NCI-H2171 treated with DMSO at 0.1 percent for 48 hours (cell line): Measurements from ENCODE around the gene SMG1.
"Not testable (repeated sequence)": the region's sequence is repeated elsewhere in the genome, so short reads cannot be mapped to it uniquely, and the experiment has no call there.

Source experiments
- DNase-seq: peaks from one replicate; lab custom pipeline; 2025; lab: John Stamatoyannopoulos, UW

Gene SMG1

GRCh38 chr16:18925986-18926865 is at the start of gene SMG1:
Gene SMG1, minus strand, starts transcription at chr16:18926408. Its CDS starts 367 bp downstream, at chr16:18926041.
- peak; percentile 89 for DNase-seq

GRCh38 chr16:18975109-18975508 is 48.9 kb upstream of the SMG1 start:
- DNase-seq = no peak

GRCh38 chr16:18969855-18970240 is 43.6 kb upstream of the SMG1 start:
- peak; percentile 29 for DNase-seq

- DNase-seq = peak; percentile 84
Measured at GRCh38 chr16:18969050-18969854, 43.0 kb upstream of the SMG1 start.

- DNase-seq = no peak
Measured at GRCh38 chr16:18966791-18967190, 40.6 kb upstream of the SMG1 start.

GRCh38 chr16:18965555-18965954 is 39.3 kb upstream of the SMG1 start:
- no peak for DNase-seq

- DNase-seq = no peak
Measured at GRCh38 chr16:18959031-18959505, 32.9 kb upstream of the SMG1 start.

GRCh38 chr16:18958621-18959029 is 32.4 kb upstream of the SMG1 start:
- DNase-seq = no peak

GRCh38 chr16:18956658-18957241 is 30.5 kb upstream of the SMG1 start:
- DNase-seq = not testable (repeated sequence)

GRCh38 chr16:18955874-18956580 is 29.8 kb upstream of the SMG1 start:
- not testable (repeated sequence) for DNase-seq

GRCh38 chr16:18953547-18953946 is 27.3 kb upstream of the SMG1 start:
- DNase-seq = no peak

GRCh38 chr16:18950469-18951185 is 24.4 kb upstream of the SMG1 start:
- DNase-seq = no peak

GRCh38 chr16:18948372-18949020 is 22.3 kb upstream of the SMG1 start:
- peak; percentile 32 for DNase-seq

GRCh38 chr16:18945233-18945632 is 19.0 kb upstream of the SMG1 start:
- DNase-seq = no peak

- no peak for DNase-seq
Measured at GRCh38 chr16:18943414-18943813, 17.2 kb upstream of the SMG1 start.

GRCh38 chr16:18942061-18942460 is 15.9 kb upstream of the SMG1 start:
- no peak for DNase-seq

GRCh38 chr16:18941471-18941870 is 15.3 kb upstream of the SMG1 start:
- DNase-seq = no peak

GRCh38 chr16:18938986-18939385 is 12.8 kb upstream of the SMG1 start:
- no peak for DNase-seq

GRCh38 chr16:18937390-18937789 is 11.2 kb upstream of the SMG1 start:
- no peak for DNase-seq

GRCh38 chr16:18936727-18937340 is 10.6 kb upstream of the SMG1 start:
- no peak for DNase-seq
